Parathyroid adenoma (tissue), 2 donors: ENCODE data around the gene GSTM1.
"Not testable (repeated sequence)": the region's sequence is repeated elsewhere in the genome, so short reads cannot be mapped to it uniquely, and the experiment has no call there.

Source experiments
- H2AFZ ChIP-seq: fragments of 300-600 bp; sonication (generic); one replicate; pipeline ENCODE4 v1.7.0; 2017; ENCODE audit warnings: antibody characterized with exemption, mild to moderate bottlenecking
- H3K27ac ChIP-seq: fragments of 300-600 bp; sonication (generic); one replicate; pipeline ENCODE4 v1.7.0; 2017
- H3K27me3 ChIP-seq: fragments of 300-600 bp; sonication (generic); one replicate; pipeline ENCODE4 v1.7.0; 2017; ENCODE audit warnings: low read length; ENCODE audit not compliant: control insufficient read depth, insufficient read depth
- H3K36me3 ChIP-seq: fragments of 300-600 bp; sonication (generic); one replicate; pipeline ENCODE4 v1.7.0; 2017; ENCODE audit warnings: low read length; ENCODE audit not compliant: control insufficient read depth, insufficient read depth
- H3K4me1 ChIP-seq: fragments of 300-600 bp; sonication (generic); one replicate; pipeline ENCODE4 v1.7.0; 2017; ENCODE audit warnings: control low read depth
- H3K4me2 ChIP-seq: fragments of 300-600 bp; sonication (generic); one replicate; pipeline ENCODE4 v1.7.0; 2017; ENCODE audit warnings: low read length
- H3K4me3 ChIP-seq: fragments of 300-600 bp; sonication (generic); one replicate; pipeline ENCODE4 v1.7.0; 2017; ENCODE audit warnings: low read depth, low read length
- H3K79me2 ChIP-seq: fragments of 300-600 bp; sonication (generic); one replicate; pipeline ENCODE4 v1.7.0; 2017; ENCODE audit warnings: control low read depth
- H3K9ac ChIP-seq: fragments of 300-600 bp; sonication (generic); one replicate; pipeline ENCODE4 v1.7.0; 2017; ENCODE audit warnings: mild to moderate bottlenecking
- H3K9me3 ChIP-seq: fragments of 300-600 bp; sonication (generic); one replicate; pipeline ENCODE4 v1.7.0; 2017; ENCODE audit warnings: low read length; ENCODE audit not compliant: control insufficient read depth
- TF ChIP-seq, protein P1 (sequence below): fragments of 300-600 bp; sonication (generic); IDR thresholded peaks from one replicate; pipeline ENCODE4 v1.7.0; 2017; ENCODE audit warnings: antibody characterized with exemption, mild to moderate bottlenecking
- donor health status: primary hyperparathyroidism.

Gene GSTM1

DNA sequence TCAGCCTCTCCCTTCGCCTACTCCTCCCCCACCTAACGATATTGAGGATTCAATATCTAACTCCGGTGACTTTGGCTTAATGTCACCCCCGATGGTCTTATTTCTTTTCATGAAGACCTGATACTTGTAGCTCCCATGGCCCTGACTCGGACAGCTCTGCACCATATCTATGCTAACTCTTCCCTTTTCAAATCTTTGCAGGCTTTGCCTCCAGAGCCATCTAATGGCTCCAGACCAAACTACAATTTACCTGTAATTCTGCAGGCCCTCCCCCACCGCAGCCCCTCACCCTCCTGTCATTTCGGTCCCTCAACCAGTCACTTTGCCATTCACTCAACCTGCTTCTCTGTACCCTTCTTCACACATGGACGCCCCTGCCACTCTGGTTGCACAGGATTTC, 16.6 kb downstream of the GSTM1 start:
- Histone ChIP-seq H3K9ac (no peak overlapping the region), H3K4me2 (no peak overlapping the region), H3K9me3 (no peaks in the 10 kb centered on the region), H3K4me1 (no peaks in the 10 kb centered on the region), H3K4me3 (no peak overlapping the region), H3K36me3 (no peaks in the 10 kb centered on the region), H2AFZ (no peak overlapping the region), H3K27me3 (no peaks in the 10 kb centered on the region), H3K27ac (no peak overlapping the region), H3K79me2 (no peaks in the 10 kb centered on the region)
- TF ChIP-seq, protein P1, sequence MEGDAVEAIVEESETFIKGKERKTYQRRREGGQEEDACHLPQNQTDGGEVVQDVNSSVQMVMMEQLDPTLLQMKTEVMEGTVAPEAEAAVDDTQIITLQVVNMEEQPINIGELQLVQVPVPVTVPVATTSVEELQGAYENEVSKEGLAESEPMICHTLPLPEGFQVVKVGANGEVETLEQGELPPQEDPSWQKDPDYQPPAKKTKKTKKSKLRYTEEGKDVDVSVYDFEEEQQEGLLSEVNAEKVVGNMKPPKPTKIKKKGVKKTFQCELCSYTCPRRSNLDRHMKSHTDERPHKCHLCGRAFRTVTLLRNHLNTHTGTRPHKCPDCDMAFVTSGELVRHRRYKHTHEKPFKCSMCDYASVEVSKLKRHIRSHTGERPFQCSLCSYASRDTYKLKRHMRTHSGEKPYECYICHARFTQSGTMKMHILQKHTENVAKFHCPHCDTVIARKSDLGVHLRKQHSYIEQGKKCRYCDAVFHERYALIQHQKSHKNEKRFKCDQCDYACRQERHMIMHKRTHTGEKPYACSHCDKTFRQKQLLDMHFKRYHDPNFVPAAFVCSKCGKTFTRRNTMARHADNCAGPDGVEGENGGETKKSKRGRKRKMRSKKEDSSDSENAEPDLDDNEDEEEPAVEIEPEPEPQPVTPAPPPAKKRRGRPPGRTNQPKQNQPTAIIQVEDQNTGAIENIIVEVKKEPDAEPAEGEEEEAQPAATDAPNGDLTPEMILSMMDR: no peak

DNA sequence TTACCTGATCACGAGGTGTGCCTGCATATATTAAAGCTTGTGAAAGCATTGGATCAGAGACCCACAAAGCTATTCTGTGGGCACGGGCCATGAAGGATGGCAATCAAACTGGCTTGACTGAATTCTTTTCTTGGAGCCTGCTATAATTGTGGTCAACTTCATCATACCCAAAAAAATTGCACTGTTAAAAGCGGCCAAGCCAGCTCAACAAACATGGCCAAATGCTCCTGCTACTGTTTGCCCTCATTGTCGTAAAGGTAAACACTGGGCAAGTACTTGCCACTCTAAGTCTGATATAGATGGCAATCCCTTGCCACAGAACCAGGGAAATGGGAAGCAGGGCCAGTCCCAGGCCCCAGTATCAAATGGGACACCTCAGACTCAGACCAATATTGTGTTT, 17.8 kb downstream of the GSTM1 start:
- Histone ChIP-seq H3K36me3 (no peaks in the 10 kb centered on the region), H3K27ac (no peak overlapping the region), H3K27me3 (no peaks in the 10 kb centered on the region), H3K4me2 (no peak overlapping the region), H3K9ac (no peak overlapping the region), H3K9me3 (no peaks in the 10 kb centered on the region), H3K4me1 (no peaks in the 10 kb centered on the region), H2AFZ (no peak overlapping the region), H3K79me2 (no peaks in the 10 kb centered on the region), H3K4me3 (no peak overlapping the region)
- TF ChIP-seq, protein P1: no peak

DNA sequence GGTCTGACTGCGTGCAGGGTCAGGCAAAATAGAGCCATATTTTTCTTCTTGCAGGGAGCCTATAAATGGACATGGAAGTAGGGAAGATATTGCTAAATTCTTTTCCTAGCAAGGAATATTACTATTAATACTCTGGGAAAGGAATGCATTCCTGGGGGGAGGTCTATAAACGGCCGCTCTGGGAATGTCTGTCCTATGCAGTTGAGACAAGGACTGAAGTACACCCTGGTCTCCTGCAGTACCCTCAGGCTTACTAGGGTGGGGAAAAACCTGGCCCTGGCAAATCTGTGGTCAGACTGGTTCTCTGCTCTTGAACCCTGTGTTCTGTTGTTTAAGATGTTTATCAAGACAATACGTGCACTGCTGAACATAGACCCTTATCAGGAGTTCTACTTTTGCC, 21.3 kb downstream of the GSTM1 start:
- not testable (repeated sequence) for H3K9me3 ChIP-seq, H3K27ac ChIP-seq, H3K27me3 ChIP-seq, H3K9ac ChIP-seq, H3K79me2 ChIP-seq, H3K4me3 ChIP-seq, H3K36me3 ChIP-seq, H2AFZ ChIP-seq, H3K4me2 ChIP-seq, H3K4me1 ChIP-seq

DNA sequence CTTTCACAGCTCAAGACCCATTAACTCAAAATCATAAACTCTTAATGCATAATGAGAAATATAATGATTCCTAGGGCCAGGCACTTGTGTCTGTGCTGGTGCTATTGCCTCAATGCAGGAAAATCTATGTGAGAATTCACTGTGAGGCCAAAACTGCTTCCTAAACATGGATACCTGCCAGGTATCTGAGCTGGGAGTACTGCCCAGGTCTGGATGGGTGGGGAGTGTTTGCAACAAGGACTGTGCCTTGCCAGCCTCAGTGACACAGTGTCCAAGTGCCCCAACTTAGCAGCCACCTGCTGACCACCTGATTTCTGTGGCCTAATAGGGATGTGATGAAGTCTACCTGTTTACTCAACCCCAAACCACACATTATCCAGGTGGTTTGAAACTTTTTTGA, 22.2 kb downstream of the GSTM1 start:
- H3K9me3 ChIP-seq, H3K4me2 ChIP-seq, H3K9ac ChIP-seq, H2AFZ ChIP-seq, H3K36me3 ChIP-seq, H3K79me2 ChIP-seq, H3K4me3 ChIP-seq, H3K27ac ChIP-seq, H3K4me1 ChIP-seq, H3K27me3 ChIP-seq: not testable (repeated sequence)

DNA sequence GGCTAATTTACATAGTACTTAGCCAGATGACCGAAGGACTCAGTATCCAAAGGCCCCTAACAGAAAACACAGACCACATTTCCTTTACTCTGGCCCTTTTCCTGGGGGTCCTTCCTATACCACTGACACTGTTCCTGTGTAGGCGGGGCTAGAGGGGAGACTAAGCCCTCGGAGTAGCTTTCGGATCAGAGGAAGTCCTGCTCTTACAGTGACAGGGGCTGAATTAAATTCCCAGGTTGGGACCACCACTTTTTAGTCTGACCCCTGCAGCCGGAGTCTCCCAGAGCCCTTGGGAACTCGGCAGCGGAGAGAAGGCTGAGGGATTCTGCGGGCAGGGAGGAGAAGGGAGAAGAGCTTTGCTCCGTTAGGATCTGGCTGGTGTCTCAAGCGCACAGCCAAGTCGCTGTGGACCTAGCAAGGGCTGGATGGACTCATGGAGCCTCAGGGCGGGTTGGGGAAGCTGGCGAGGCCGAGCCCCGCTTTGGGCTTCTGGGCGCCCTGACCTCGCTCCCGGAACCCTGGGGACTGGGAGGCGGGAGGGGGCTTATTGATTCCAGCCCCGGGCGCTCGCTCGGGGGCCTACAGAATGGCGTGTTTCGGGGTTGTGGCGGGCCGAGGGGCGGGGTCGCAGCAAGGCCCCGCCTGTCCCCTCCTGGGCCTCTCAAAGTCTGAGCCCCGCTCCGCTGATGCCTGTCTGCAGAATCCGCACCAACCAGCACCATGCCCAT, 24.1 kb downstream of the GSTM1 start, which contains the start of gene GSTM5:
GSTM5 (plus strand) TSS at position 659 of the 728 bp plus-strand sequence; CDS start at position 721, 62 bp downstream.
- H3K9ac ChIP-seq, H3K27me3 ChIP-seq, H3K4me2 ChIP-seq, H3K4me3 ChIP-seq, H3K36me3 ChIP-seq, H3K4me1 ChIP-seq, H3K27ac ChIP-seq, H3K79me2 ChIP-seq, H3K9me3 ChIP-seq, H2AFZ ChIP-seq: not testable (repeated sequence)

DNA sequence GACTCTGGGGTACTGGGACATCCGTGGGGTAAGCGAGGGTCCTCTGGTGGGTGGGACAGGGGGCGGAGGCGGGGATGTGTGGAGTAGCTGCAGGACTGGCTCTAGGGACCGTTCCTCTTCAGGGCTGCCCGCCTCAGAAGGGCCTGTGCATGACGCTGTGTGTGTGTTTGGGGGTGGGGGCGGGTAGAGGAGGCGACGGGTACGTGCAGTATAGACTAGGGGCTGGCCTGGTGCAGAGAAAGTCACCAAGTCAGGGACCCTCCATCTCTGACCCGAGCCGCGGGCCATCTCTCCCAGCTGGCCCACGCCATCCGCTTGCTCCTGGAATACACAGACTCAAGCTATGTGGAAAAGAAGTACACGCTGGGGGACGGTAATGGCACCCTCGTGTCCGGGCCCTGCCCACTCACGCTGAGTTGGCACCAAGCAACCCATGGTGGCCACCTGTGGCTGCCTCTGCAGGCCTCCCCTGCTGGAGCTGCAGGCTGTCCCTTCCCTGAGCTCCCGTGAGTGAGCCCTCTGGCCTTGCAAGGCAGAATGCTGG, 24.8 kb downstream of the GSTM1 start:
- H3K9ac ChIP-seq: no peak overlapping the region
- no peaks in the 10 kb centered on the region for H3K36me3 ChIP-seq
- no peak overlapping the region for H3K4me3 ChIP-seq
- H3K9me3 ChIP-seq: no peaks in the 10 kb centered on the region
- H3K4me2 ChIP-seq: no peak overlapping the region
- H3K27me3 ChIP-seq: no peaks in the 10 kb centered on the region
- H3K27ac ChIP-seq: no peak overlapping the region
- H3K4me1 ChIP-seq: no peaks in the 10 kb centered on the region
- H3K79me2 ChIP-seq: no peaks in the 10 kb centered on the region
- no peak overlapping the region for H2AFZ ChIP-seq
- TF ChIP-seq, protein P1: no peak
